GM12878 (cell line): Measurements from ENCODE around the gene ITGA8.

ENCODE experiments used
- CEBPB ChIP-seq, 2 experiments: fragments of 150-350 bp in 1 of 2; IDR thresholded peaks; 2 replicates each; pipeline ENCODE4 v1.6.1; 2012 to 2014; ENCODE audit warnings: low read depth in 2 of 2, low read length in 2 of 2, borderline replicate concordance in 1 of 2, inconsistent platforms in 1 of 2
- MAX ChIP-seq: IDR thresholded peaks from 2 replicates; pipeline ENCODE4 v1.6.1; 2012; ENCODE audit warnings: low read depth, low read length, improper control_type of control experiment
- MEF2A ChIP-seq: IDR thresholded peaks from 2 replicates; pipeline ENCODE4 v1.6.1; 2011; ENCODE audit warnings: low read depth, mild to moderate bottlenecking, low read length, moderate library complexity; ENCODE audit not compliant: insufficient read depth
- NR2C2 ChIP-seq: IDR thresholded peaks from 2 replicates; pipeline ENCODE4 v1.6.1; 2011; ENCODE audit warnings: borderline replicate concordance, low read depth; ENCODE audit not compliant: control insufficient read depth, insufficient read length
- POLR2A ChIP-seq: IDR thresholded peaks from 2 replicates; pipeline ENCODE4 v1.6.1; 2011; ENCODE audit warnings: low read depth, mild to moderate bottlenecking, low read length
- POLR2AphosphoS5 ChIP-seq: IDR thresholded peaks from 2 replicates; pipeline ENCODE4 v1.6.1; 2011; ENCODE audit warnings: mild to moderate bottlenecking, low read length, inconsistent platforms
- REST ChIP-seq: IDR thresholded peaks from 2 replicates; pipeline ENCODE4 v1.6.1; 2012; ENCODE audit warnings: mild to moderate bottlenecking, low read depth, low read length
- RFX5 ChIP-seq: IDR thresholded peaks from 2 replicates; pipeline ENCODE4 v1.6.1; 2011; ENCODE audit warnings: low read depth, low read length, improper control_type of control experiment
- TAF1 ChIP-seq: IDR thresholded peaks from 2 replicates; pipeline ENCODE4 v1.6.1; 2011; ENCODE audit warnings: mild to moderate bottlenecking, low read depth, low read length, borderline replicate concordance
- YY1 ChIP-seq: IDR thresholded peaks from 2 replicates; pipeline ENCODE4 v1.6.1; 2011; ENCODE audit warnings: low read depth, mild to moderate bottlenecking, low read length
- TF ChIP-seq, protein P1 (sequence below), 3 experiments: IDR thresholded peaks in 2 of 3; conservative IDR thresholded peaks in 1 of 3; 2 replicates each; pipeline ENCODE4 v1.5.1; 2011; ENCODE audit warnings: low read depth in 3 of 3, low read length in 3 of 3, mild to moderate bottlenecking in 3 of 3, control low read depth in 2 of 3, moderate library complexity in 2 of 3, inconsistent platforms in 1 of 3, mixed read lengths in 1 of 3; ENCODE audit not compliant: control insufficient read depth in 2 of 3, insufficient read depth in 1 of 3; ENCODE audit errors: extremely low read depth in 1 of 3

DNA sequence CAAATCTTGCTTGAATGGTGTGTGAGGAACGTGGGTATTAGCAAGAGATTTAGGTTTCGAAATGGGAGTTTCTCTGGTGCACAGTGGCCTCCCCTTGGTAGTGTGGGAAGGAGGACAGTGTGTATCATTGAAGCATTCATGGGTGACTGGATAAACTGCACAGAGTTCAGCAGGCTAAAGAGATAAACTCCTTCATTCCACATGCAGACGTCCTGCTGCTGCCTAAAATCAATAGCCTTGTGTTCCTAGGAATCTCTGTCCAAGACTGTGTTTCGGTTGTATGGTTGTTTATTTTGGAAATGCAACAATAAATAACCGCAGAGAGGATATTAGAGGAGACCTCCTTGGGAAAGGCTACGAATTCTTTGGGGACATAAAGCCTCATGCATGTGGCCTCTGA is 247.7 kb downstream of the ITGA8 start:
- TF ChIP-seq YY1 (no peak), NR2C2 (no peak), TAF1 (no peak), MEF2A (no peak), RFX5 (no peak), REST (no peak), POLR2A (no peak), POLR2AphosphoS5 (no peak), CEBPB (IDR thresholded peaks at IDR 0.05; ENCODE audit: borderline replicate concordance in 1 of 2, low read depth in 2 of 2, low read length in 2 of 2) (no peak), MAX (no peak)
- TF ChIP-seq, protein P1, sequence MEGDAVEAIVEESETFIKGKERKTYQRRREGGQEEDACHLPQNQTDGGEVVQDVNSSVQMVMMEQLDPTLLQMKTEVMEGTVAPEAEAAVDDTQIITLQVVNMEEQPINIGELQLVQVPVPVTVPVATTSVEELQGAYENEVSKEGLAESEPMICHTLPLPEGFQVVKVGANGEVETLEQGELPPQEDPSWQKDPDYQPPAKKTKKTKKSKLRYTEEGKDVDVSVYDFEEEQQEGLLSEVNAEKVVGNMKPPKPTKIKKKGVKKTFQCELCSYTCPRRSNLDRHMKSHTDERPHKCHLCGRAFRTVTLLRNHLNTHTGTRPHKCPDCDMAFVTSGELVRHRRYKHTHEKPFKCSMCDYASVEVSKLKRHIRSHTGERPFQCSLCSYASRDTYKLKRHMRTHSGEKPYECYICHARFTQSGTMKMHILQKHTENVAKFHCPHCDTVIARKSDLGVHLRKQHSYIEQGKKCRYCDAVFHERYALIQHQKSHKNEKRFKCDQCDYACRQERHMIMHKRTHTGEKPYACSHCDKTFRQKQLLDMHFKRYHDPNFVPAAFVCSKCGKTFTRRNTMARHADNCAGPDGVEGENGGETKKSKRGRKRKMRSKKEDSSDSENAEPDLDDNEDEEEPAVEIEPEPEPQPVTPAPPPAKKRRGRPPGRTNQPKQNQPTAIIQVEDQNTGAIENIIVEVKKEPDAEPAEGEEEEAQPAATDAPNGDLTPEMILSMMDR (IDR thresholded peaks at IDR 0.05 in 2 of 3, conservative IDR thresholded peaks at IDR 0.05 in 1 of 3; ENCODE audit: control insufficient read depth in 2 of 3, extremely low read depth in 1 of 3, insufficient read depth in 1 of 3, low read depth in 3 of 3, low read length in 3 of 3), result no peak
